Stimulated activated CD4-positive, alpha-beta T cell treated with anti-CD3 and anti-CD28 coated beads, Interleukin-1b, Interleukin-23, amount 100 ng/mL, for 48 hours (primary cell): ENCODE data around the gene PPP1R12B.
"Not testable (repeated sequence)": the region's sequence is repeated elsewhere in the genome, so short reads cannot be mapped to it uniquely, and the experiment has no call there.

Experiments
- DNase-seq: peaks from one replicate; pipeline ENCODE4 v3.0.0-alpha.2; 2020

PPP1R12B gene

DNA sequence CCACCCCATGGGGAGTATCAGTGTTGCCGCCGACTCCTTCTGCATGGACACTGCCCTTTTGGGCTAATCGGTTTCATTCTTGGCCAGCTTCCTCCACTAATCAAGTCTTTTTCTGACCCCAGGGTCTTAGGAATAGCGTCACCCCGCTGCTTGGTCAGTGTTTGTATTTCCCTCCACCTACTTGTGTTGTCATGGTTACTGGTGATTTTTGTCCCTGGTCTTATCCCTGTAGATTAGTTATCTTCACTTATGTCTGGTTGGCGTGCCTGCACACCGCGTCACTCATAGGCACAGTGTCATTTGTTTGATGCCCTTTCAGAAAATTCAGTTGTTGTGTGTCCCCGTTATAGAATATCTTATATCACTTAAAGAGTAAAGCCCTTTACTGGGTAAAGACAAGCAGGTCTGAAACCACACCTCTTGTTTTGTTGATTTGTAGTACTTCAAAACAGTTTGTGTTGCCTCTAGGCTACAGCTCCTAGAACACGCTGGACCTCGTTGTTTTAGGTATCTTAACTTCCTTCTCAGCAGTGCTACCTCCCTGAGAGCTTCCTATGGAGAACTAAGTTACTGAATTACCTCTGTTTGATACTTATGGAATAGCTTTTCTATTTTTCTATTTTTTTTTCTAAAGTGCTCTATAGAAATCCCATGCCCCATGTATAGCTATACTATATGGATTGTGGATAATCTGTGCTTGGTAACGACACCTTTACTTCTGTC is 868 bp downstream of the PPP1R12B start:
- no peak for DNase-seq

DNA sequence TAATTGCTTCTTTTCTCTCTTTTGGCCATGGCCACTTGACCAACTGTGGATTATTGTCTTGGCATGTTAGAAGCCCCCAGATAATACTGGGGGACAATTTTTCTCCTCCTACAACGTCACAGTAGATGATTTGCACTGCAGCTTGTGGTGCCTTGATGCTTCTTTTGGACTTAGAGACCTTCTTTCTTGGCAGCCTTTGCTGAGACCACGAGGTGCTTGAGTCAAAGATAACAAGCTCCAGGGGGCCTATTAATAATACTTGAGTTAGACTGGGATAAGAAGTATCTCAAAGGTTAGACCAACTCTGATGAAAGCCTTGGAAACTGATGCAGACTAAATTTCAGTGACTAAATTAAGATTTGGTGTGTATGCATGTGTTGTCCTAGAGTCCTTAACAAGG is 3.2 kb downstream of the PPP1R12B start:
- no peak for DNase-seq

GRCh38 chr1:202352583-202353197 is 4.2 kb downstream of the PPP1R12B start:
- DNase-seq: not testable (repeated sequence)

- DNase-seq: no peak
Measured at GRCh38 chr1:202355944-202356553, 7.5 kb downstream of the PPP1R12B start.

DNA sequence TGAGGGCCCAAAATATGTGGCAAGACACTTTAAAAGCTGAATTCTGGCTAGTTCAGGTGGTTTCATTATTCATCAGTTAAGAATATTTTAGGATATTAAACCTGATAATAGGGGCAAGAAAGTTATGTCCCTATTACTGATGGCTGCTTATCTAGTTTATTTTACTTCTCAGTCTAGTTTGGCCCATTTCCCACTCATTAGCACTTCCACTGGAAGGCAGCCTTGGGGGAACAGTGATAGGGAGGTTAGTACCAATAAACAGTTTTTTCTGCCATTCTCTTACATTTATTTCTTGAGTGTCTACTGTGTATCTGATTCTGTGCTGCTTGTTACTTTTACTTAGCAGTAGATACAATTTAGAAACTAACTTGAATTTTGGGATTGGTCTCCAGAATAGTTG is 9.0 kb downstream of the PPP1R12B start:
- DNase-seq: no peak

- no peak for DNase-seq
Measured at GRCh38 chr1:202361224-202361623, 12.7 kb downstream of the PPP1R12B start.

DNA sequence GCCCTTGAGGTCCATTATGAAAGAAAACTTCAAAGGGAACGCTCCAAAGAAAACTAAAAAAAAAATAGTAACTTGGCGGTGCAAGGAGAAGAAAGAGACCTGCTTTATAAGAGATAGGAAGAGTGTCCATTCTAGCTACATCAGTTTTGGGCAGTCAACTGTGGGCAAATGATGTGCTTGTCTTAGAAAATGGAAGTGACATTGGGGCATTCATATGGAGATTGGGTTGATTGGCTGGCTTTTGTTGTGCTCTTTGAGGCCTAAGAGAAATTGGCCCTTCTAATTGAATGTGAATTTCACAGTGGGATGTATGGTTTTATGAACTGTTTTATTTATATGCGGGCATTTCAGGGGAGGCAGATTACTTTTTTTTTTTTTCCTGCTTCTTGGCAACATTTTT is 13.2 kb downstream of the PPP1R12B start:
- no peak for DNase-seq

DNA sequence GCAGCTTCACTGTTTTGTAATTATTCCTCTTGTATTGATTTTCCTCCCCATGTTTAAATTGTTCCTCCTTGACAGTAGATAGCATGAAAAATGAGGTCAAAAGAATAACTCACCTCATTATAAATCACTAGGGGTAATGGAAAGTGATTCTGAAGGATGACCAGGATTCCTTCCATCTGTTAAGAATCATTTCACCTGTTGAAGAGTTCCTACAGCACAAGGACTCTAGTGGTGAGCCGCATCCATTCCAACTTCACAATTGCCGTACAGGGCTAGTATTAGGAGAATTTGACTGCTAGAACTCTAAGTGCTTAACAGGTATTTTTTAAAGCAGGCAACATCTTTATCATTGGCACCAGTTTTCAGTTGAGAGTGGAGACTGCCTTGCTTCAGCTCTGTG is 13.7 kb downstream of the PPP1R12B start:
- DNase-seq: no peak

GRCh38 chr1:202365092-202365815 is 16.8 kb downstream of the PPP1R12B start:
- no peak for DNase-seq

- no peak for DNase-seq
Measured at GRCh38 chr1:202367271-202367670, 18.8 kb downstream of the PPP1R12B start.

GRCh38 chr1:202370906-202371305 is 22.4 kb downstream of the PPP1R12B start:
- not testable (repeated sequence) for DNase-seq

- DNase-seq: no peak
Measured at GRCh38 chr1:202374099-202374498, 25.6 kb downstream of the PPP1R12B start.

GRCh38 chr1:202375175-202375574 is 26.7 kb downstream of the PPP1R12B start:
- not testable (repeated sequence) for DNase-seq

- DNase-seq: no peak
Measured at GRCh38 chr1:202376247-202376646, 27.7 kb downstream of the PPP1R12B start.

GRCh38 chr1:202379884-202380529 is 31.5 kb downstream of the PPP1R12B start:
- peak; percentile 14 for DNase-seq

DNA sequence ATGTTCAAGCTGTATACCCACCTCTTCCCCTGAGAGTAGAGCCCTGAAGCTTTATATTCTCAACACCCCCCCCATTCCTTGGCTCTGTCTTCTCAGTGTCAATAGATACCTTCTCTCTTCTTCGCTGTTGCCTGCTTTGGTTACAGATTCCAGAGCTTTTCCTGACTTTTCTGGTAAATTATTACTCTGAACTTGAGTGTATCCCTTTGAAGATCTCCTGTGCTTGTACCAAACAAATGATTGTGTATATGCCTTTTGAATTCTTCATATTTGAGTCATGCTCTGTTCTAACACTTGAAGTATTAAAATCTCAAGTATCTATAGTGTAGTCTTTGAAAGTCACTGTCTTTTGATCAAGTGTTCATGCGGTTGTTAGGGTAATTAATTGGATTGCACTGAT is 32.0 kb downstream of the PPP1R12B start:
- not testable (repeated sequence) for DNase-seq

GRCh38 chr1:202381867-202382266 is 33.4 kb downstream of the PPP1R12B start:
- DNase-seq: not testable (repeated sequence)

GRCh38 chr1:202395831-202396230 is 47.3 kb downstream of the PPP1R12B start:
- DNase-seq: not testable (repeated sequence)

GRCh38 chr1:202397256-202397655 is 48.8 kb downstream of the PPP1R12B start:
- DNase-seq: no peak

- DNase-seq: not testable (repeated sequence)
Measured at GRCh38 chr1:202398439-202398838, 49.9 kb downstream of the PPP1R12B start.

DNA sequence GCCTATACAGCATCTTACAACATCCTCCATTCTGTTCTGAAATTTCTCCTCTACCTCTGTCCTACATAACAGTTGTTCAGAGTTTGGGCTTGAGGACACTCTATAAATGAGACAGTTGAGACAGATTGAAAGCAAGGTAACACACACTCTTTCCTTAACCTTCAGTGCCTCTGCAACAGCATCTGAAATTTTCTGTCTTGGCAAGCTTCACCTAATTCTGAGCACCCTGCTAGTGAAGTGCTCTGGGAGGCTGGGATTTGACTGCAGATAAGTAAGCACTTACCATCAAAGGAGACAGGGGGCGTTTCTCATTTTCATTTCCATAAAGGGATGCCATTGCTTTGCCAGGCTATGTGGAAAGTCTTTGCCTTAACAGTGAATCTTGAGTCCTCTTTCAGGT is 53.3 kb downstream of the PPP1R12B start:
- DNase-seq: not testable (repeated sequence)

DNA sequence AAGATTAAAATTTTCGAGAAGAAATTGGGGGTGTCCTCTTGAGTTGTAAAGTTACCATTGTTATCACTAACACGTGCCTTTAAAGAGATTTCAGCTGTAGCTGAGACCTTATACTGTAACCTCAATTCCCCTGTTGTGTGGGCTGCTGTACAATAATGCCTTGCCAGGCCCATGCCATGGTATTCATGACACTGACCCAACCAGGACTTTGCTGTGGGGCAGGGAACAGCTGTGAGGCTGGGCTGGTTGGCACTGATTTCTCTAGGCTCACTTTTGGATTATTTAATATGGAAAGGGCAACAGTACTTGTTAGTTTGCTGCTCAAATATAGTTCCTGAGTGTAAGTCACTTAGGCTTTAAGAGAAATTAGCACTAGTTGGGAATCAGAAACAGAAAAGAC is 54.9 kb downstream of the PPP1R12B start:
- DNase-seq: not testable (repeated sequence)

GRCh38 chr1:202405928-202406327 is 57.4 kb downstream of the PPP1R12B start:
- no peak for DNase-seq
